Middle frontal gyrus (tissue), 1 donor: ENCODE data around the gene MFSD8.
"Not testable (repeated sequence)": the region's sequence is repeated elsewhere in the genome, so short reads cannot be mapped to it uniquely, and the experiment has no call there.

ENCODE experiments used
- DNase-seq: peaks from one replicate; pipeline ENCODE4 v3.0.0-alpha.2; 2015; ENCODE audit warnings: low spot score; ENCODE audit errors: extremely low spot score

The MFSD8 gene

DNA sequence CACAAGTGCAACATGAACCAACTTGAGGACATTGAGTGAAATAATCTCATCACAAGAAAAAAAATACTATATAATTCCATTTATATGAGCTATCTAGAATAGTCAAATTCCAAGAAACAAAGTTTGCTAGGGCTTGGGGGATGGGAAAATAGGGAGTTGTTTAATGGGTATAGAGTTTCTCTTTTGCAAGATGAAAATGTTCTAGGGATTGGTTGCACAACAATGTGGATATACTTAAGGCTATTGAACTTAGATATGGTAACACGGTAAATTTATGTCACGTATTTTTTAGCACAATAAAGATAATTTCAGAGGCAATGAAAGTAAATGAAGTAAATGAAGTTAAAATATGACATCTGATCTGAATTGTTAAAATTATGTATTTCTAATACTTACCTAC lies 7.9 kb downstream of the MFSD8 start:
- DNase-seq, result no peak

DNA sequence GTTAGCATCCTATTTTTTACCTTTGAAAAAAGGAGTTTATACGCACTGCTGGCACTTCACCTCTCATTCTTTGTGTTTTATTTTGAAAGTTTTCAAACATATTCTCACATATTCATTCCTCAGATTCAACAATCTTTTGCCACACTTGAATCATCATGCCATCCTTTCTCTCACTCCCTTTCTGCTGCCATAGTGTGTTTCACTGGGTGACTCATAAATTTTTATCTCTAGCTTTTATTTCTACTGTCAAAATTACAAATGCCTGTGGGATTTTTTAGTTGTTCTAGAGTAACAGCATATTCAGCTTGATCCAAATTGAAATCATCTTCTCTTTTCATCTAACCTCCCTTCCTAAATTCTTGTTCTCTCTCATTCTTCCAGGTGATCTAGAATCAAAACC lies 28.0 kb downstream of the MFSD8 start:
- no peak for DNase-seq

DNA sequence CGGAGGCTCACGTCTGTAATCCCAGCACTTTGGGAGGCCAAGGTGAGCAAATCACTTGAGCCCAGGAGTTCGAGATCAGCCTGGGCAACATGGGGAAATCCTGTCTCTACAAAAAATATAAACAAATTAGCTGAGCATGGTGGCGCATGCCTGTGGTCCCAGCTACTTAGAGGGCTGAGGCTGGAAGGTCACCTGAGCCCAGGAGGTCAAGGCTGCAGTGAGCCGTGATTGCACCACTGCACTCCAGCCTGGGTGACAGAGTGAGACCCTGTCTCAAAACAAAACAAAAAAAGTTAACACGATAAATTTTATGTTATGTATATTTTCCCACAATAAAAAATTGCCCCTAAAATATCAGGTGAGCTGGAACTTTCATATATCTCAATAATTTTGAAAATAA lies 33.1 kb downstream of the MFSD8 start:
- not testable (repeated sequence) for DNase-seq

DNA sequence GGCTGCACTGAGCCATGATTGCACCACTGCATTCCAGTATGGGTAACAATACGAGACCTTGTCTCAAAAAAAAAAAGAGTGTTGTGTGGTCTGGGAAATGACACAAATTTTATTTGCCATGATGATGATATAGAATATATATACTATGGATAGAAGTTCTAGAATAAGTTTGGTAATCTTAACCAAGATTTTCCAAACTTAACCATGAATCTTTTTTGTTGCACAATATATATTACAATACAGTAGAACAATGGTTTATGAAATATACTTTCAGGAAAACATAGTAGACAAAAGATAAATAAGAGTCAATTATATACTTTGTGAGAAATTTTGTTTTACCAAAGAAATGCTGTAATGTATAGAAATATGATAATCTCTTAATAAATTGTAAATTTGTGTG lies 34.8 kb downstream of the MFSD8 start:
- no peak for DNase-seq

DNA sequence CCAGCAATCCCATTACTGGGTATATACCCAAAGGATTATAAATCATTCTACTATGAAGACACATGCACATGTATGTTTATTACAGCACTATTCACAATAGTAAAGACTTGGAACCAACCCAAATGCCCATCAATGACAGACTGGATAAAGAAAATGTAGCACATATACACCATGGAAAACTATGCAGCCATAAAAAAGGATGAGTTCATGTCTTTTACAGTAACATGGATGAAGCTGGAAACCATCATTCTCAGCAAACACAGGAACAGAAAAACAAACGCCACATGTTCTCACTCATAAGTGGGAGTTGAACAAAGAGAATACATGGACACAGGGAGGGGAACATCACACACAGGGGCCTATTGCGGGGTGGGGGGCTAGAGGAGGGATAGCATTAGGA lies 39.3 kb downstream of the MFSD8 start:
- DNase-seq, result not testable (repeated sequence)

DNA sequence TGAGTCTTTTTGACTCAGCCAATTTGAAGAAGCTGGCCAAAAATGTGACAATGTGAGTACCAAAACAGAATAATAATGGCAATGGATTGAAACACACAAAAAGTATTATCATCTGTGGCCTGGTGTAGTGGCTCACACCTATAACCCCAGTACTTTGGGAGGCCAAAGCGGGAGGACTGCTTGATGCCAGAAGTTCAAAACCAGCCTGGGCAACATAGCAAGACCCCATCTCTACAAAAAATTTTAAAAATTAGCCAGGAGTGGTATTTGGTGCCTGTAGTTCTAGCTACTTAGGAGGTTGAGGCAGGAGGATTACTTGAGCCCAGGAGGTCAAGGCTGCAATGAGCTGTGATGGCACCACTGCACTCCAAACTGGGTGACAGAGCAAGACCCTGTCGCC lies 42.7 kb downstream of the MFSD8 start:
- no peak for DNase-seq

DNA sequence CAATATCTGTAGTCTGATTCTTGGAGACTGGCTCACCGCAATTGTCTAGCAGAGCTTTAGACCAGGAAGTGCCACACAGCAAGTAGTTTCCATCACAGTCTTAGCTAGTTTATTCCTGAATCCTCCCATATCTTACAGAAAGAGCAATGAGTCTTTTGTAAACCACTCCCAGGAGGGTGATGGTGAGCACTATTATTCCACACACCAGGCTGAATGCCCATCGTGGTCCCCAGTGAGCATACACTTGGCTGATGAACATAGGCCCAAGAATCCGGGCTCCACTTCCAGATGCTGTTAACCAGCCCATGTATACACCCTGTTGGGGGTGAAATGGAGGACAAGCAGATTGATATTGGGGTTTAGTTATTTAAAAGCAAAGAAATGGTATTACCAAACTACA lies 44.5 kb downstream of the MFSD8 start:
- no peak for DNase-seq

DNA sequence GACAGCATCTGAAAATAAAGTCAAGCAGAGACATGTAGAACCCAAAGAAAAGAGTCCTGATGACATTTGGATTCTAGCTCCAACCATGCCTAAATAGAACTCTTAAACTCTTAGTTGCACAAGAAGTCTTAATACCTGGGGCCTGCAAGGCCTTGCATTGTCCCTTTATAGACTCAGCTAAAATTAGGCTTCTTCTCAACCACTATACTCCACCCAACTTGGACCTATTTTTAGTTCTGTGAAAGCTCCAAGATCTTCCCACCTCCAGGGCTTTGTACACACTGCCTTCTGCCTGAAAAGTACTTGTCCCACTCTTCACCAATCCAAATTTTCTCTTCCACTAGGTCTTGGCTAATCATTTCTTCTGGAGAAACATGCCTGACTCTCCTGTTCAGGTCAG lies 47.8 kb downstream of the MFSD8 start:
- DNase-seq, result no peak

DNA sequence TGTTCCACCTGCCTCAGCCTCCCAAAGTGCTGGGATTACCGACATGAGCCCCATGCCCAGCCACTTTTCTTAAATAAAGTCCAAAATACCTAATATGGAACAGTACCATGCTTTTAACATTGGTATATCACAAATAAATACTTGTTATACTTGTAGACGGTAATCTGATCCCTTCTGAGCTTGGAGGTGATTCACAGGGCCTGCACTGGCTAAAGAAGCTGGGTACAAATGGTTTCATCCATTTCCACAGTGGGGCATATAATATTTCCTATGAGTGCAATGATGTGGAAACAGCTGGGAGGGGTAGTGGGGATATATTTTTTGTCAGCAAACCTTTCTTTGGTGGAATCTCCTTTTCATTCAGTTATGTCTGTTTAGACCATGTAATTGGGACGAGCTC lies 48.5 kb downstream of the MFSD8 start:
- no peak for DNase-seq

DNA sequence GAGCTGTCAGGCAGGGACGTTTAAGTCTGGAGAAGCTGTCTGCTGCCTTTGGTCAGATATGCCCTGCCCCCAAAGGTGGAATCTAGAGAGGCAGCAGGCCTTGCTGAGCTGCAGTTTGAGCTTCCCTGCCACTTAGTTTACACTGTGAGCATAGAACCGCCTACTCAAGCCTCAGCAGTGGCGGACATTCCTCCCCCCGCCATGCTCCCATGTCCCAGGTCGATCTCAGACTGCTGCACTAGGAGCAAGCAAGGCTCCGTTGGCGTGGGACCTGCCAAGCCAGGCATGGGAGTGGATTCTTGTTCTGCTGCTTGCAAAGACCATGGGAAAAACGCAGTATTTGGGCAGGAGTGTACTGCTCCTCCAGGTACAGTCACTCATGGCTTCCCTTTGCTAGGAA lies 59.9 kb downstream of the MFSD8 start:
- no peak for DNase-seq

DNA sequence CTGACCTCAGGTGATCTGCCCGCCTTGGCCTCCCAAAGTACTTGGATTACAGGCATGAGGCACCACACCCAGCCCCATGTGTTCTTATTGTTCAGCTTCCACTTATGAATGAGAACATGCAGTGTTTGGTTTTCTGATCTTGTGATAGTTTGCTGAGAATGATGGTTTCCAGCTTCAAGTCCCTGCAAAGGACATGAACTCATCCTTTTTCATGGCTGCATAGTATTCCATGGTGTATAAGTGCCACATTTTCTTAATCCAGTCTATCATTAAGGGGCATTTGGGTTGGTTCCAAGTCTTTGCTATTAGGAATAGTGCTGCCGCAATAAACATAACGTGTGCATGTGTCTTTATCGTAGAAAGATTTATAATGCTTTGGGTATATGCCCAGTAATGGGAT lies 65.3 kb downstream of the MFSD8 start:
- DNase-seq, result not testable (repeated sequence)

DNA sequence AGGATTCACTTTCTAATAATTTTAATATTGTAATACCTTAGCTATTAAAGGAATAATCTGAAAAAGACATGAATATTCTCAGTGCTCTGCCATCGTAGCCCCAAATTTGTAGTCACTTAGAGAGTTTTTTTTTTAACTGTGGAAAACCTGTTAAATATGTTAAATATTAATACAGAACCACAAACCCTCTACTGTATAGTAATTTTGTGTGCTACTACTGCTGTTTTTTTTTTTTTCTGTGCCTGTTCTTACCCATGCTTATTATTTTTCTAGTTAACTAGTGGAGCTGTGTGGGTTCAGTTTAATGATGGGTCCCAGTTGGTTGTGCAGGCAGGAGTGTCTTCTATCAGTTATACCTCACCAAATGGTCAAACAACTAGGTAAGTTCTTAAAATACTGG lies 68.4 kb downstream of the MFSD8 start:
- no peak for DNase-seq

DNA sequence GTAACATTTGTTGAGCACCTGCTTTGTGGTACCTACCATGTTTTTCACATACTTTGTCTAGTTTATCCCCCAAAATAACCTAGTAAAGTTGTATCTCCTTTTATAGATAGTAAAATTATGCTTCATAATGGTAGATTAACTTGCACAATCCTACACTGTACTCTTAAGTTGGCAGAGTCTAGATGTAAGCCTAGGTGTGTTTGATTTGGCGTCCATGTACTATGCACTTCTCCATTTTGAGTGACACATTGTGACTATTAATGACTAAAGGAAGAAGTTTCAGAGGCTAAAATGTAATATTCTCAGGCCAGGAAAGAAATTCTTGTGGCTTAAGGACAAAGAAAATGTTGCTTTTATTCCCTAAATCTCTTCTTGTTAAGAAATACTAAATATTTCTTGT lies 68.9 kb downstream of the MFSD8 start:
- DNase-seq, result no peak

DNA sequence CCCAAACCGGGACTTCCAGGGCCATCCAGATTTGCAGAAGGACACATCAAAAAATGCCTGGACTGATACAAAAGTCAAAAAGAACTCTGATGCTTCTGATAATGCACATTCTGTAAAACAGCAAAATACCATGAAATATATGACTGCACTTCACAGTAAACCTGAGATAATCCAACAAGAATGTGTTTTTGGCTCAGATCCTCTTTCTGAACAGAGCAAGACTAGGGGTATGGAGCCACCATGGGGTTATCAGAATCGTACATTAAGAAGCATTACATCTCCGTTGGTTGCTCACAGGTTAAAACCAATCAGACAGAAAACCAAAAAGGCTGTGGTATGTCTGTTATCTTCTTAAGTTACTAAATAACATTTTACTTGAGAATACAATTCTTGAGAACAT lies 75.1 kb downstream of the MFSD8 start:
- DNase-seq, result no peak

DNA sequence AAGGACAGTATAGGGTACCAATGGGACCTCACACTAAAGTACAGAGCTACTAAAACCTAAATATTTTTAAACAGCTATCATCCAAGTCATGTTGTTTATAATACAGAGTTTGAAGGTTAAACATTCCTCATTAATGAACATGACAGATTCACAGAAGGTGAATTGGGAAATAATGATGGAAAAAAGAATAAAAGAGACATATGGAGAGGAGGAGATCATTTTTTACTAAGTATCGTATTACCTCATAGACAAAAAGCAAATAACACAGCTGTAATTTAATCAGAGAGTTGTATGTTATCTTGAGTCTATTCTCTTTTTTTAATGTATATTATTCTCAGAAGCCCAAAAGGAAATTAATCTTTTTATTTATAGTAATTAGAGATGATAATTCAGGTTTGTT lies 76.4 kb downstream of the MFSD8 start:
- no peak for DNase-seq

DNA sequence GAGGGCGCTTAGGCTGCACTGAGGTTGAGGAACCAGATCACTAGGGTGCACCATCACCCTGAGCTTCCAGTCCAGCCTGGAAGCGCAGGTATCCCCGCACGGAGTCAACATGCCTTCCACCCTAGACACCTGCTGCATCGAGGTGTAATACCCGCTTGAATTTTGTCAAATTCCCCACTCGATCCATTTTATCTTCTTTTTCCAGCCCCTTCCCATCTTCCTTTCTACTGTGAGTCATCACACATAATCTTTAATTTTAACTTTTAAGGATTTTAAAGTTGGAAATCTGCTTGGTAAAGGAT lies 83.5 kb downstream of the MFSD8 start:
- no peak for DNase-seq

DNA sequence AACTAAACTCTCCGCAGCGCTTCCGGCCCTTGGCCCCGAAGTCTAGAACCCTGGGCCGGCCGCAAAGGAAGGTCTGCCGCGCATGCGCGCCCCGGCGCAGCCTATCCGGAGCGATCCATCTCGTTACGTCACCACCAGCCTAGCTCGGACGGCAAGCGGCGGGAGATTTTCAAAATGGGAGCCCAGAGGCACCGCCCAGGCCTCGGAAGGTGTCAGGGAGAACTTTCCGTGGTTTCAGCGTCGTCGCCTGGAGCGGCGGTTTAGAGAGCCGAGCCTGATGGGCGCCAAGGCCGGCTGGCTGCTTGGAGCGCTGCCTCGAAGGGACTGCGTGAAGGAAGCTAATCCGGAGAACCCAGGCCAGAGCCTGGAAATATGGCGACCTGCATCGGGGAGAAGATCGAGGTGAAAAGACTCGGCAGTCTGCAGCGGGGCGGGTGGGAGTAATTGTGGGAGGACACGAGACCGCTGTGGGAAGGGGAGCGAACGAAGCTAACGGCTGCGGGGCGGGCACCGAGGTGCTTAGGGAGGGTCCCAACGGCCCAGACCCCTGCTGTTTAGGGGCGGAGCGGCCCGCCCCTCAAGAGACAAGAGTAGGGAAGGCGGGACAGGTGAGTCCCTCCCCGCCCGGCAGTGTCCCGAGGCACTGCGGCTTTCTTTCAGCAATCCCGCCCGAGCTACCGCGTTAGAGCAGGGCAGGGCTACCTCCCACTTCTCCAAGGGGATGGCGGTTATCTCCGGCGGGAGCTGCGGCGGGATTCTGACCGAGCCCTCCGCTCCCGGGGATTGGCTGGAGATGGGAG lies 84.0 kb downstream of the MFSD8 start, which contains the start of gene PLK4:
TSS of gene PLK4 (plus strand) at position 131 of the 800 bp plus-strand sequence. CDS start at position 373, 242 bp downstream.
- DNase-seq, result peak; percentile 88

DNA sequence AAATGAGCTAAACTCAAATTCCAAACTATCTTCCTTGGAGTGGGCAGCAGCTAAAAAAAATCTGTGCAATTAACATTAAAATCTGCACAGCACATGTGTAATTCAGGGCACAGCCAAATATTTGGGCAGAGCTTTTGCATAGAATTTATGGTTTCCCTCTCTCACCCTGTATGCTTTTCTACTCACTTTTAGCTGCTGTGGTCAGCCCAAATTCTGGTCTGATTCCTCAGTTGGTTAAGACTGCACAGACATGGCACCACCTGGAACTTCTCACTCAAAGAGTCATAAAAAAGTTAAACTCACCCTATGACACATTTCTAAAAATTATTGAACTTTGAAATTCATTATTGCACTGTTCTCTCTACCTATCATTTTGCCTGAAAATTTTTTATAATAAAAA lies 89.2 kb downstream of the MFSD8 start:
- no peak for DNase-seq

DNA sequence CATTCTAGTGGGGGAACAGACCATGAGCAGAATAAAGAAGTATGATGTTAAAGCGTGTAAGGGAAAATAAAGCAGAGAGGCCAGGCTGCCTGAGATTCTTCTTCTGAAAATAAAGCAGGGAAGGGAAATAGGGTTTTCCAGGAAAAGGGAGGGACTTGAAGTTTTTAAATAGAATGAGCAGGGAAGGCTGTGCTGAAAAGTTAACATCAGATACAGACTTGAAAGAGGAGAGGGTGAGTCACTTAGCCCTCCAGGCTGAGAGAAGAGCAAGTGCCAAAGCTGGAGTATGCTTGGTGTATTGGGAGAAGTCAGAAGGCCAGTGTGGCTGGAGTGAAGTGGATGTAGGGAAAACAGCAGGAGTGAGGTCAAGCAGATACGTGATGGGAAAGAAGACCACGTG lies 94.3 kb downstream of the MFSD8 start:
- no peak for DNase-seq

DNA sequence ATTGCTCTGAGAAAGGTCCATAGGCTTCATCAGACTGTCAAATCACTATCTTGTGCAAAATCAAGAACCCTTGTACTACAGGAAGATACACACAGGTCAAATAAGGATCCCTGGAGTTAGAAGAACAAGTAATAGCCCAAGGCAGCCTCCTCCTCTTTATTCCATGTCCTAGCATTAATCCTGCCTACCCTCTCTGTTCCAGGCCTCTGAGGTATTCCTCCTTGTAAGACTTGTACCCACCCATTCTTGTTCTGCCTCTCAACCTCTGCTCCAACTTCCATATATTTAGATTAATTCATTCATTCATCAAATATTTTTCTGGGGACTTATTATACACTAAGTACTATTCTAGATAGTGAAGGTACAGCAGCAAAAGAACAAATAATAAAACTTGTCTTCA lies 94.7 kb downstream of the MFSD8 start:
- DNase-seq, result no peak

DNA sequence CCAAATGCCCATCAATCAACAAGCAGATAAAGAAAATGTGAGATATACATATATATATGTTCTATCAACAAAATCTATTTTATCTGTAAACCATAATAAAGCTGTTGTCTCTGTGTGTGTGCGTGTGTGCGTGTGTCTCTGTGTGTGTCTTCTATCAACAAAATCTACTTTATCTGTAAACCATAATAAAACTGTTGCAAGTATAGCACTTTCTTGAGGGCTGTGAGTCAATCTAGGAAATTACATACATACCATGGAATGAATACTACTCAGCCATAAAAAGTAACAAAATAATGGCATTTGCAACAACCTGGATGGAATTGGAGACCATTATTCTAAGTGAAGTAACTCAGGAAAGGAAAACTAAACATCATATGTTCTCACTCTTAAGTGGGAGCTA lies 96.8 kb downstream of the MFSD8 start:
- no peak for DNase-seq
